GM12878 (cell line): ENCODE results near the gene P3H2. TPM values are rescaled to one million over a fixed set of nuclear protein-coding genes. Genes with fewer than 3 reads are reported as not detected.

ENCODE experiments used
- ATAC-seq: fragments of 200-7000 bp; cut with Tn5 transposase; 3 replicates; pipeline ENCODE4 v1.9.1; 2020; ENCODE audit warnings: mild to moderate bottlenecking, moderate library complexity
- BruUV-seq: library from RNA; stranded (reverse); fragments of 400-500 nt; replicated peaks from 2 replicates; lab custom pipeline; 2021; lab: Mats Ljungman, UMichigan
- CTCF ChIA-PET: fragments of 300-600 bp; sonication (Branson Sonifier 250); formaldehyde crosslinking; extraction: SDS; loops from one replicate; lab custom pipeline; 2021; ENCODE audit warnings: inconsistent platforms; lab: Yijun Ruan, JAX
- POLR2A ChIA-PET: fragments of 350-600 bp; formaldehyde crosslinking; extraction: SDS; loops from one replicate; lab custom pipeline; 2021; ENCODE audit warnings: inconsistent platforms; lab: Charles Lee
- RAD21 ChIA-PET: fragments of 300-600 bp; sonication (Branson Sonifier 250); formaldehyde crosslinking; loops from one replicate; lab custom pipeline; 2023; ENCODE audit warnings: antibody characterized with exemption; ENCODE audit not compliant: unreplicated experiment; lab: Charles Lee
- SMC1A ChIA-PET: fragments of 300-600 bp; sonication (Branson Sonifier 250); formaldehyde crosslinking; loops from one replicate; lab custom pipeline; 2023; ENCODE audit not compliant: unreplicated experiment, uncharacterized antibody; lab: Charles Lee
- DNase-seq: peaks from one replicate; pipeline ENCODE4 v3.0.0-alpha.2; 2011; ENCODE audit warnings: low read depth, low spot score
- FAIRE-seq: peaks from 3 replicates; lab custom pipeline; 2011; peaks lifted over from hg19 to GRCh38; lab: Jason Lieb, UNC
- H2AFZ ChIP-seq: 2 replicates; pipeline ENCODE4 v1.6.0; 2011; ENCODE audit warnings: low read depth, low read length, control low read depth; ENCODE audit not compliant: control insufficient read depth
- H3K27ac ChIP-seq: 2 replicates; pipeline ENCODE4 v1.5.1; 2011; ENCODE audit warnings: control low read depth; ENCODE audit not compliant: control insufficient read depth, insufficient read depth
- H3K27me3 ChIP-seq, 2 experiments: replicated peaks in 1 of 2; 2 replicates each; pipeline versions ENCODE4 v1.6.0 to v1.6.1; 2011; ENCODE audit warnings: low read length in 1 of 2; ENCODE audit not compliant: control insufficient read depth in 2 of 2, insufficient read depth in 2 of 2
- H3K36me3 ChIP-seq, 2 experiments: 2 replicates each; pipeline ENCODE4 v1.5.1; 2011; ENCODE audit warnings: low read length in 1 of 2; ENCODE audit not compliant: control insufficient read depth in 2 of 2, insufficient read depth in 2 of 2
- H3K4me1 ChIP-seq: 2 replicates; pipeline ENCODE4 v1.6.1; 2011; ENCODE audit warnings: mild to moderate bottlenecking, low read length, moderate library complexity, mixed read lengths; ENCODE audit not compliant: control insufficient read depth, insufficient read depth
- H3K4me2 ChIP-seq: 2 replicates; pipeline ENCODE4 v1.6.0; 2011; ENCODE audit warnings: control low read depth; ENCODE audit not compliant: control insufficient read depth, insufficient read depth
- H3K4me3 ChIP-seq: fragments of 200-600 bp; sonication (generic); 2 replicates; pipeline ENCODE4 v1.5.1; 2016
- H3K79me2 ChIP-seq: 2 replicates; pipeline ENCODE4 v1.6.0; 2011; ENCODE audit warnings: low read length; ENCODE audit not compliant: control insufficient read depth, insufficient read depth
- H3K9ac ChIP-seq: 2 replicates; pipeline ENCODE4 v1.8.0; 2011; ENCODE audit warnings: low read length, control low read depth, mixed read lengths; ENCODE audit not compliant: control insufficient read depth, insufficient read depth
- H3K9me3 ChIP-seq: replicated peaks from 3 replicates; pipeline ENCODE4 v1.5.1; 2011; ENCODE audit warnings: mild to moderate bottlenecking, low read length; ENCODE audit not compliant: control insufficient read depth, insufficient read depth
- H4K20me1 ChIP-seq: 2 replicates; pipeline ENCODE4 v1.6.0; 2011; ENCODE audit not compliant: control insufficient read depth, insufficient read depth
- ASH2L ChIP-seq: fragments of 300-600, 200-600 bp; sonication (generic); IDR thresholded peaks from 2 replicates; pipeline ENCODE4 v1.6.1; 2017; ENCODE audit warnings: low read depth, mild to moderate bottlenecking, borderline replicate concordance
- ETV6 ChIP-seq, 2 experiments: fragments of 450-650 bp in 1 of 2; IDR thresholded peaks in 1 of 2; conservative IDR thresholded peaks in 1 of 2; 2 replicates each; pipeline ENCODE4 v1.6.1; 2014; ENCODE audit warnings: antibody characterized with exemption in 1 of 2, borderline replicate concordance in 1 of 2, low read depth in 1 of 2, mild to moderate bottlenecking in 1 of 2, moderate library complexity in 1 of 2
- MEF2A ChIP-seq: IDR thresholded peaks from 2 replicates; pipeline ENCODE4 v1.6.1; 2011; ENCODE audit warnings: low read depth, mild to moderate bottlenecking, low read length, moderate library complexity; ENCODE audit not compliant: insufficient read depth
- NR2F1 ChIP-seq: fragments of 450-650 bp; conservative IDR thresholded peaks from 2 replicates; pipeline ENCODE4 v1.6.1; 2017; ENCODE audit warnings: mild to moderate bottlenecking
- POLR2A ChIP-seq: IDR thresholded peaks from 2 replicates; pipeline ENCODE4 v1.6.1; 2011; ENCODE audit warnings: low read depth, mild to moderate bottlenecking, low read length
- RAD21 ChIP-seq: IDR thresholded peaks from 2 replicates; pipeline ENCODE4 v1.6.1; 2011; ENCODE audit warnings: mild to moderate bottlenecking, low read depth, low read length, moderate library complexity; ENCODE audit not compliant: insufficient read depth
- TARDBP ChIP-seq: IDR thresholded peaks from 2 replicates; pipeline ENCODE4 v1.6.1; 2016; ENCODE audit warnings: borderline replicate concordance
- WGBS: methylation state at CpG from one replicate; pipeline ENCODE4 v1.1.6; 2016; ENCODE audit warnings: low lambda C conversion rate; ENCODE audit not compliant: insufficient replicate concordance, insufficient coverage; ENCODE audit errors: missing lambda C conversion rate; 5-methylcytosine and 5-hydroxymethylcytosine counted together
- in situ Hi-C: fragments of 300-500 bp; cut with MboI; formaldehyde crosslinking; loops from 9 replicates; pipeline ENCODE4 v1.14.3; 2018; ENCODE audit warnings: mixed read lengths
- intact Hi-C: fragments of 100-400 bp; cut with micrococcal nuclease; formaldehyde crosslinking; loops from one replicate; pipeline ENCODE4 v1.14.2; 2022; ENCODE audit not compliant: unreplicated experiment
- polyA plus RNA-seq, 11 experiments: library from polyadenylated mRNA; depleted of rRNA in 4 of 11; unstranded in 6 of 11; stranded (reverse) in 5 of 11; fragments of >200 nt; fragmentation: Nextera tagmentation in 4 of 11; fragmentation: Illumina TruSeq in 1 of 11; extraction: Ambion mirVana in 4 of 11; extraction: Trizol in 1 of 11; gene quantifications; 1 replicate in 1 of 11; 2 replicates in 10 of 11; pipeline versions ENCODE4 v1.2.1 to v1.2.3, GENCODE V29; 2011 to 2016; ENCODE audit warnings: inconsistent platforms in 2 of 11, missing spikeins in 2 of 11, low read depth in 1 of 11
- total RNA-seq, 4 experiments: library from RNA; depleted of rRNA in 3 of 4; stranded (reverse); fragments of >200 nt in 3 of 4; fragmentation: Illumina TruSeq in 1 of 4; extraction: Trizol in 1 of 4; gene quantifications; 2 replicates each; pipeline versions ENCODE4 v1.2.1 to v1.2.3, GENCODE V29; 2013 to 2021
- TF ChIP-seq, protein P1 (sequence below): IDR thresholded peaks from 2 replicates; pipeline ENCODE4 v1.6.1; 2011; ENCODE audit warnings: borderline replicate concordance, low read depth, mild to moderate bottlenecking, moderate library complexity, low read length; ENCODE audit not compliant: insufficient read depth, poor library complexity, severe bottlenecking
- TF ChIP-seq, protein P2 (sequence below): fragments of 450-650 bp; IDR thresholded peaks from 2 replicates; pipeline ENCODE4 v1.6.1; 2017; ENCODE audit warnings: mild to moderate bottlenecking

P3H2 gene
- total and polyA plus RNA-seq, 10 of the 15 experiments (the other 5 are each of a cell fraction or from before 2014, with no cell fraction given): 27.0 to 97.6 (median 83.2) TPM

DNA sequence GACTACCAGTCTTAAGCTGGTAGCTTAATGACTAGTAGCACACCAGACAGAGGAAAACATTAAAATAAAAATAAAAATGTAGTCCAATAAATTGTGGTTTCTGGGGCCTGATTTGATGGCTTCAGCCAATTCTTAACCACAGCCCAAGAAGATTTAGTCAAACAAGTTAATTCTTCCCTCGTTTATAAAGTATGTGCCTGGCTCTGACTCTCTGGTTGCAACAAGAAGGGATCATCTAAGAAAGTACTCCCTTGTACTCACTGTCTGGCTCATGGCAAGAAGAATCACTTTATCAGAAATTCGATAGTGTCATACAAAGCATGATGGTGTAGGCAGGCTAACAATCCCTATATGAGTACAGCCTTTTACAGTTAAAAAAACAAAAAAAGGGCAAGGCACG lies 141.9 kb downstream of the P3H2 start:
- no peak for ATAC-seq
- SMC1A ChIA-PET: interaction anchor here (0.6 to 1.6 kb wide), 4 partner anchors 11 to 449 kb away, joined by 3 to 8 read pairs (median 3); no protein-coding TSS in a partner anchor

More for the DNA sequence above, 141.9 kb downstream of the P3H2 start:
- POLR2A ChIA-PET: no interaction called here
- no peak for TF ChIP-seq POLR2A
- TF ChIP-seq ASH2L: no peak
- no peak for TF ChIP-seq NR2F1
- TF ChIP-seq, protein P1, sequence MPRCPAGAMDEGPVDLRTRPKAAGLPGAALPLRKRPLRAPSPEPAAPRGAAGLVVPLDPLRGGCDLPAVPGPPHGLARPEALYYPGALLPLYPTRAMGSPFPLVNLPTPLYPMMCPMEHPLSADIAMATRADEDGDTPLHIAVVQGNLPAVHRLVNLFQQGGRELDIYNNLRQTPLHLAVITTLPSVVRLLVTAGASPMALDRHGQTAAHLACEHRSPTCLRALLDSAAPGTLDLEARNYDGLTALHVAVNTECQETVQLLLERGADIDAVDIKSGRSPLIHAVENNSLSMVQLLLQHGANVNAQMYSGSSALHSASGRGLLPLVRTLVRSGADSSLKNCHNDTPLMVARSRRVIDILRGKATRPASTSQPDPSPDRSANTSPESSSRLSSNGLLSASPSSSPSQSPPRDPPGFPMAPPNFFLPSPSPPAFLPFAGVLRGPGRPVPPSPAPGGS: no peak
- TF ChIP-seq ETV6 (conservative IDR thresholded peaks at IDR 0.05 in 1 of 2, IDR thresholded peaks at IDR 0.05 in 1 of 2; ENCODE audit: borderline replicate concordance in 1 of 2, low read depth in 1 of 2): no peak
- no peak for TF ChIP-seq TARDBP
- TF ChIP-seq MEF2A: no peak
- TF ChIP-seq RAD21: no peak
- TF ChIP-seq, protein P2, sequence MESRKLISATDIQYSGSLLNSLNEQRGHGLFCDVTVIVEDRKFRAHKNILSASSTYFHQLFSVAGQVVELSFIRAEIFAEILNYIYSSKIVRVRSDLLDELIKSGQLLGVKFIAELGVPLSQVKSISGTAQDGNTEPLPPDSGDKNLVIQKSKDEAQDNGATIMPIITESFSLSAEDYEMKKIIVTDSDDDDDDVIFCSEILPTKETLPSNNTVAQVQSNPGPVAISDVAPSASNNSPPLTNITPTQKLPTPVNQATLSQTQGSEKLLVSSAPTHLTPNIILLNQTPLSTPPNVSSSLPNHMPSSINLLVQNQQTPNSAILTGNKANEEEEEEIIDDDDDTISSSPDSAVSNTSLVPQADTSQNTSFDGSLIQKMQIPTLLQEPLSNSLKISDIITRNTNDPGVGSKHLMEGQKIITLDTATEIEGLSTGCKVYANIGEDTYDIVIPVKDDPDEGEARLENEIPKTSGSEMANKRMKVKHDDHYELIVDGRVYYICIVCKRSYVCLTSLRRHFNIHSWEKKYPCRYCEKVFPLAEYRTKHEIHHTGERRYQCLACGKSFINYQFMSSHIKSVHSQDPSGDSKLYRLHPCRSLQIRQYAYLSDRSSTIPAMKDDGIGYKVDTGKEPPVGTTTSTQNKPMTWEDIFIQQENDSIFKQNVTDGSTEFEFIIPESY: no peak
- TF ChIP-seq, all 136 proteins: peak for 0
- Histone ChIP-seq H3K4me2 (no peak overlapping the region), H3K36me3 (no peaks in the 10 kb centered on the region), H3K9me3 (no peaks in the 10 kb centered on the region), H3K27me3 (peaks cover 0 to 2% of the 10 kb centered on the region in 2 experiments; a peak in 1 of 4 replicates), H3K4me3 (no peak overlapping the region), H2AFZ (no peak overlapping the region), H3K79me2 (no peaks in the 10 kb centered on the region), H3K4me1 (no peaks in the 10 kb centered on the region), H4K20me1 (no peaks in the 10 kb centered on the region), H3K27ac (no peak overlapping the region), H3K9ac (no peak overlapping the region)
- intact Hi-C loops (no loop called here), in situ Hi-C loops (no loop called here)
- FAIRE-seq (no peak), DNase-seq (no peak)
- 19% methylated on average over 3 of the region's 3 CpGs for WGBS
- RAD21 ChIA-PET: no interaction called here
- BruUV-seq: no TSS peak
- CTCF ChIA-PET: interaction anchor here (0.6 to 2.6 kb wide), 6 partner anchors 11 to 239 kb away, joined by 3 to 9 read pairs (median 4); no protein-coding TSS in a partner anchor
